Smooth muscle cell of the pulmonary artery (primary cell): ENCODE data around the gene KCNQ1. TPM values are rescaled to one million over a fixed set of nuclear protein-coding genes. Genes with fewer than 3 reads are reported as not detected.

ENCODE experiments used
- total RNA-seq: library from RNA; depleted of rRNA; stranded (reverse); fragments of >200 nt; gene quantifications from 2 replicates; pipeline ENCODE4 v1.2.3, GENCODE V29; 2014

The KCNQ1 gene, protein sequence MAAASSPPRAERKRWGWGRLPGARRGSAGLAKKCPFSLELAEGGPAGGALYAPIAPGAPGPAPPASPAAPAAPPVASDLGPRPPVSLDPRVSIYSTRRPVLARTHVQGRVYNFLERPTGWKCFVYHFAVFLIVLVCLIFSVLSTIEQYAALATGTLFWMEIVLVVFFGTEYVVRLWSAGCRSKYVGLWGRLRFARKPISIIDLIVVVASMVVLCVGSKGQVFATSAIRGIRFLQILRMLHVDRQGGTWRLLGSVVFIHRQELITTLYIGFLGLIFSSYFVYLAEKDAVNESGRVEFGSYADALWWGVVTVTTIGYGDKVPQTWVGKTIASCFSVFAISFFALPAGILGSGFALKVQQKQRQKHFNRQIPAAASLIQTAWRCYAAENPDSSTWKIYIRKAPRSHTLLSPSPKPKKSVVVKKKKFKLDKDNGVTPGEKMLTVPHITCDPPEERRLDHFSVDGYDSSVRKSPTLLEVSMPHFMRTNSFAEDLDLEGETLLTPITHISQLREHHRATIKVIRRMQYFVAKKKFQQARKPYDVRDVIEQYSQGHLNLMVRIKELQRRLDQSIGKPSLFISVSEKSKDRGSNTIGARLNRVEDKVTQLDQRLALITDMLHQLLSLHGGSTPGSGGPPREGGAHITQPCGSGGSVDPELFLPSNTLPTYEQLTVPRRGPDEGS
- total RNA-seq: not detected in 2 replicates

DNA sequence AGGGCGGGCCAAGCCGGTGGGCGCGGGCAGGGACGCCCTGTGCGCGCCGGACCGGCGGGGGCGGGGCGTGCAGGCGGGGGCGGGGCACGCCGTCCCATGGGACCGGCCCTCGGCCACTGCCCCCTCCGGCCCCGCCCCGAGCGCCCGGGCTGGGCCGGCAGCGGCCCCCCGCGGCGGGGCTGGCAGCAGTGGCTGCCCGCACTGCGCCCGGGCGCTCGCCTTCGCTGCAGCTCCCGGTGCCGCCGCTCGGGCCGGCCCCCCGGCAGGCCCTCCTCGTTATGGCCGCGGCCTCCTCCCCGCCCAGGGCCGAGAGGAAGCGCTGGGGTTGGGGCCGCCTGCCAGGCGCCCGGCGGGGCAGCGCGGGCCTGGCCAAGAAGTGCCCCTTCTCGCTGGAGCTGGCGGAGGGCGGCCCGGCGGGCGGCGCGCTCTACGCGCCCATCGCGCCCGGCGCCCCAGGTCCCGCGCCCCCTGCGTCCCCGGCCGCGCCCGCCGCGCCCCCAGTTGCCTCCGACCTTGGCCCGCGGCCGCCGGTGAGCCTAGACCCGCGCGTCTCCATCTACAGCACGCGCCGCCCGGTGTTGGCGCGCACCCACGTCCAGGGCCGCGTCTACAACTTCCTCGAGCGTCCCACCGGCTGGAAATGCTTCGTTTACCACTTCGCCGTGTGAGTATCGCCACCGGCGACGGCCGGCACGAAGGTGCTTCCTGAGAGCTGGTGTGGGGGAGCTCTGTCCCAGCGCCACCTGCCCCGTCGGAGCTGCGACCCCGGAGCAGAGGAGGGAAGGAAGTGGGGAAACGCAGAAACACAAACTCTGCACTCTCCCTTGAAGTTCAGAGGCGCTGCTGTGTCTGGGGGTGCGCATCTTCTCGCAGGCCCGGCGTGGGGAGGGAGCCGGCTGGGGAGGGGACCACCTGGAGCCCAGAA lies at the start of gene KCNQ1:
KCNQ1 (plus strand) TSS at position 188 of the 925 bp plus-strand sequence; CDS start at position 279, 91 bp downstream.

DNA sequence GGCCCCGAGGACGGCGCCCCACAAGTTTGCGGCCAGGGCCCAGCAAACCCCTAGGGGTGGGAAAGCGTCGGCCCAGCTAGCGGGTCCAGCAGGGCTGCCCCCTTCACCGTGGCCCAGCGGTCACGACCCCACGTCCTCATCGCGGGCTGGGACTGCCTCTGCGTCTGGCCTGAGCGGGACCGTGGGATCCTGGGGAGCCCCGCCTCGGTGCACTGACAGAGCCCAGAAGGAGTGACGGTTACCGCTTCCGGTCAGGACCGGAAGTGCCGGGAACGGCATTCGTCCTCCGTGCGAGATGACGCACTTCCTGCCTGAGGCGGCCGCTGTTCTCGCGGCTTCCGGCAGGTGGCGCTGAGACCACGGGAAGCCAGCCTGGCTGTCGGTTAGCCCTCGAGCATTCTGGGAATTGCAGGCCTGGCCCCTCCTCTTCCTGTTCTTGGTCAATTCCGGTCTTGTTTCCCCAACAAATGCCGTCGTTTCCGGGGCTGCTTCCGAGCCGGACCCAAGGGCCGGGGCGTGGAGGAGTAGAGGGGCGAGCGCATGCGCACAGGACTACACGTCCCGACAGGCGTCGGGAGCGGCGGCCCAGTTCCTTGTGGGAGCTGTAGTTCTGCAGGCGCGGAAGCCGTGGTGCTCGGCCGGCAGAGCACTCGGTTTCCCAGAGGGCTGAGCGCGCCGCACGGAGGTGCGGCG lies 44.6 kb upstream of the KCNQ1 start, which contains the start of gene TSSC4:
TSSC4 (plus strand) TSS at position 682 of the 693 bp plus-strand sequence. CDS start 1,884 bp downstream, outside the sequence.

DNA sequence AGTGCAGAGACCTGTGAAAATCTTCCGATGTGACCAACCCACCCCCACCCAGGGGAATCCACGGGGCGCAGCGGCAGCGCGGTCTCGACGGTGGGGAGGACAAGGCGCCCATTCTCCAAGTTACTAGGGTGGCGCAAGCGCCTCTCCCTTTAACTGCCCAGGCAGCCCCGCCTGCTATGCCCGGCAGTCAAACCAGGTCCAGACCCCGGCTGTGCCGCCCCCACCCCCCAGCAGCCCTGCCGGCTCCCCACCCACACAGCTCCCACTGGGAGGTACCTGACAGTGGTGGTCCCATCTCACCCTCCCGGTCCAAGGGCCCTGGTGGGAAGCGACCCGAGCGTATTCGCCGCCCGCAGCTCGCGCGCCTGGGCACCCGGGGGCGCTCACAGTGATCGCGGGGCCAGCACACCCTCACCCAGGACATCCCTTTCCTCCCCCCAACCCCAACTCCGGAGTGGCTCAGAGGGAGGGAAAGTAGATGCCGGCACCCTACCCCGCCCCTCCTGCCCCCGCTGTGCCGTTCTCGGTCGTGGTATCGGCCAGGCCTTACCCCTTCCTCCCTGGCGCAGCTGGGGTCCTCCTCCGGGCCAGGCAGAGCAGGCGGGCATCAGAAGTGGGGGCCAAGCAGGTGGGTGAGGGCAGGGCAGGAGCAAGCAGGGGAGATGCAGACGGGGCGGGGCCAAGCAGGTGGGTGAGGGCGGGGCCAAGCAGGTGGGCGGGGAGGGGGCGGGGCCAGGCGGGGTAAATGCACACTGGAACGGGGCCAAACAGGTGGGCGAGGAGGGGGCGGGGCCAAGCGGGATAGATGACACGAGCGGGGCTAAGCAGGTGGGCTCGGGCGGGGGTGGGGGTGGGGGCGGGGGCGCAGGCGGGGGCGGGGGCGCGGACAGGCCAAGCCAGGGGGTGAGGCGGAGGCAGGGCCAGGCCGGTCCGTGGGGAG lies 657 bp upstream of the KCNQ1 start, which contains the start of gene TRPM5:
TRPM5 (minus strand) TSS at position 634 of the 940 bp plus-strand sequence. CDS start 21,478 bp downstream, outside the sequence.

DNA sequence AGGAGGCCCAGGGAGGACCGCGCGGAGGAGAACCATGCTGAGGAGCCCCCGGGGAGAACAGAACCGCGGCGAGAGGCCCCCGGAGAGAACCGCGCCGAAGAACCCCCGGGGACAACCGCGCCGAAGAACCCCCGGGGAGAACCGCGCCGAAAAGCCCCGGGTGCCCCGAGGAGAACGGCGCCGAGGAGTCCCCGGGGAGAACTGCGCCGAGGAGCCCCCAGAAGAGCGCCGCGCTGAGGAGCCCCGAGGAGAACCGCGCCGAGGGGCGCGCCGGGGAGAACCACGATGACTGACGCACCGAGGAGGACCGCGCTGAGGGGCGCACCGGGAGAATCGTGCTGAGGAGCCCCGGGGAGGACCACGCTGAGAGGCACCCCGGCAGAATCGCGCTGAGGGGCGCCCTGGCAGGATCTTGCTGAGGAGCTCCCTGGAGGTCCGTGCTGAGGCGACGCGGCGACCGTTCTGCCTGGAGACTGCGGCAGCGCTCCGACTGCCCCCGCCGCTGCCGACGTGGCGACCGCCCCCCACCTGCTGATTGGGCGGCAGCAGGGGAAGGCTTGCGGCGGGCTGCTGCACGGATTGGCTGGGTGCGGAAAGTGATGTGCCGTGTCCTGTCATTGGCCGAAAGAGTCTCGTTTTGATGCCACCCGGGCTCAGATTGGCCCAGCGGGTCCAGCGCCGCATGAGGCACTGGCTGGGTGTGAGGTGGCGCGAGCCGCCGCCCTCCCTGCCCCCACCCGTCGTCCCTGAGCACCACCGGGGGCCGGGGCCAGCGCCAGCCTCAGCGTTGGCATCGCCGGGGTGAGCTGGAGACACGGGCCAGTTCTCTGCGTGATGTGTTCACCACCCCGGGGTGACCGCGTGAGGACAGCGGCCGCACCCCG lies 255.0 kb downstream of the KCNQ1 start, which contains the start of gene KCNQ1OT1:
KCNQ1OT1 (minus strand) TSS at position 464 of the 884 bp plus-strand sequence.

DNA sequence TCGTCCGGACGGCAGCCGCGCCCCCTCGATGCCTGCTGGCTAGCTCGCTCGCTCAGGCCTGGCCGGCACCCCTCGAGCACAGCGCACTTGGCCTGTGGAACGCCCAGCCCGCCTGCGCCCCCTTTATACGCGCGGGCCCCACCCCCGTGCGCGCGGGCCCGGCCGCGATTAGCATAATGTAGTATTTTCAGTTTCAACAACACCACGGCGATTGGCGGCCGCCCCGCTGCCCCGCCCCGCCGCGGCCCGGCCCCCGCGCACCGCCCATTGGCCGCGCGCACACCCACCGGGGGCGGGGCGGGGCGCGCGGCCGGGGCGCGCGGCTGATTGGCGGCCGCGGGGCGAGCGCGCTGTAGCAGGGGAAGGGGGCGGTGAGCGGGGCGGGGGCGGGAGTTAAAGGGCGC lies 440.9 kb downstream of the KCNQ1 start, which contains the start of gene CDKN1C:
CDKN1C (minus strand) TSS at position 98 of the 404 bp plus-strand sequence. CDS start 319 bp downstream, outside the sequence.

Other genes starting within 250 kb of the KCNQ1 start
- gene ASCL2, start 174.4 kb upstream of the KCNQ1 start, total RNA-seq: not detected in 2 replicates
- 0.07 and 0.20 TPM in 2 replicates for gene C11orf21, start 143.1 kb upstream of the KCNQ1 start, total RNA-seq
- gene TSPAN32, start 143.0 kb upstream of the KCNQ1 start, total RNA-seq: 0.46 TPM in 1 of 2 replicates, not detected in the other
- gene CD81, start 67.7 kb upstream of the KCNQ1 start, total RNA-seq: 624 and 818 TPM in 2 replicates
- 38.7 and 49.4 TPM in 2 replicates for gene TSSC4, start 44.3 kb upstream of the KCNQ1 start, total RNA-seq
- not detected in 2 replicates for gene TRPM5, start 494 bp upstream of the KCNQ1 start, total RNA-seq